Stimulated activated naive B cell treated with anti-CD40 and anti-IgM and Interleukin-4, amounts not matched to agents 10 μg/mL and 1 μg/mL and 100 μg/mL, for 72 hours (primary cell): ENCODE data around the gene NFATC2.

Experiments used
- ATAC-seq, 2 donors: fragments of 150-1000 bp; cut with Tn5 transposase; replicated peaks; 2 replicates each; pipeline ENCODE4 v1.10.0; 2021; ENCODE audit warnings: moderate library complexity in 1 of 2
- DNase-seq: peaks from one replicate; pipeline ENCODE4 v3.0.0; 2021
- H3K27ac Mint-ChIP-seq: one replicate; pipeline ENCODE4 v1.8.0; 2022; ENCODE audit warnings: mild to moderate bottlenecking, mixed read lengths
- H3K27me3 Mint-ChIP-seq, 2 donors: one replicate each; pipeline ENCODE4 v1.8.0; 2022; ENCODE audit warnings: mixed read lengths in 2 of 2
- H3K36me3 Mint-ChIP-seq, 2 donors: one replicate each; pipeline ENCODE4 v1.8.0; 2022; ENCODE audit warnings: mixed read lengths in 2 of 2, mild to moderate bottlenecking in 1 of 2
- H3K4me1 Mint-ChIP-seq, 2 donors: one replicate each; pipeline ENCODE4 v1.8.0; 2022; ENCODE audit warnings: mixed read lengths in 2 of 2, mild to moderate bottlenecking in 1 of 2
- H3K4me3 Mint-ChIP-seq, 2 donors: one replicate each; pipeline ENCODE4 v1.8.0; 2022; ENCODE audit warnings: mild to moderate bottlenecking in 2 of 2, mixed read lengths in 2 of 2, moderate library complexity in 1 of 2
- H3K9me3 Mint-ChIP-seq, 2 donors: one replicate each; pipeline ENCODE4 v1.8.0; 2022; ENCODE audit warnings: mixed read lengths in 2 of 2, mild to moderate bottlenecking in 1 of 2

NFATC2 gene

DNA sequence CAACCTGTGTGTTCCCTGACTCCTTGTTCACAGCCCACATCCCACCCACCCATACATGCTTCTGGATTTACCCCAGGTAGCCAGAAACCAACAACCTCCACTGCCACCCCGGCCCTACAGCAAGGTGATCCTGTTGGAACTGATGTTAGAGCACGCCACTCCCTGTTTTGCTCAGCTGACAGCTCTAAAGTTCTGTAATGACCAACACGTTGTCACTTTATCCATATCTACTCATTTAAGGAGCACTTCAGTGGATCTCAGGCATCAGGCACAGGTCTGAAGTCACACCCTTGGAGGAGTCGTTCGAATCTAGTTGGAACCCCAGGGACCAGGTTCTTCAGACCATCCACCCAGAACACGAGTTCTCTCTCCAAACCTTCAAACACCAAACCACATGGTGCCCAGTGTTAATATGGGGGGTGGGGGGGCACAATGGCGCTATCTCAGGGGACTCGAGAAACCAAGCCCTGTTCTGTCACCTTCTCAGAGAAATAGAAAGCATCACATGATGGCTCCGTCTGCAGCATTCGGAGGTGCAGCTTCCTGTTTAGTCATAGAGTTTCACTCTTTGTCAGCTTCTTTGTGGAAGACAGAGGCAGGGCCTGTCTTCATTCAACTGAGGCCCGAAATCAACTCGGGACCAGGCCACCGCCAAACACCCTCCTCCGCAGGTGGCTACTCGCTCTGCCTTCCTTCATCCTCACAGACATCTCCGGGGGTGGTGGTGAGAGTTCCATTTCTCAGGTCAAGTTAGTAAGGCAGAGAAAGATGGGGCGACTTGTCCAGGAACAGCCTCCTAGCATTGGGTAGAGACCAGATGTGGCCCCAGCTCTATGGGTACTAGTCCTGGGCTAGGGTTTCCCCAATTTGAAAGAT, 142.2 kb downstream of the NFATC2 start:
- DNase-seq (peak; percentile 78), ATAC-seq (peak; percentile 87)
- Mint-ChIP-seq H3K27ac (peak overlapping the region; percentile 99), H3K36me3 (peaks cover 54 to 72% of the 10 kb centered on the region in 2 donors), H3K9me3 (peaks cover 0 to 5% of the 10 kb centered on the region in 2 donors), H3K4me3 (peak overlapping the region; percentile 72 to 77), H3K27me3 (no peaks in the 10 kb centered on the region), H3K4me1 (peaks cover 60 to 73% of the 10 kb centered on the region in 2 donors)

DNA sequence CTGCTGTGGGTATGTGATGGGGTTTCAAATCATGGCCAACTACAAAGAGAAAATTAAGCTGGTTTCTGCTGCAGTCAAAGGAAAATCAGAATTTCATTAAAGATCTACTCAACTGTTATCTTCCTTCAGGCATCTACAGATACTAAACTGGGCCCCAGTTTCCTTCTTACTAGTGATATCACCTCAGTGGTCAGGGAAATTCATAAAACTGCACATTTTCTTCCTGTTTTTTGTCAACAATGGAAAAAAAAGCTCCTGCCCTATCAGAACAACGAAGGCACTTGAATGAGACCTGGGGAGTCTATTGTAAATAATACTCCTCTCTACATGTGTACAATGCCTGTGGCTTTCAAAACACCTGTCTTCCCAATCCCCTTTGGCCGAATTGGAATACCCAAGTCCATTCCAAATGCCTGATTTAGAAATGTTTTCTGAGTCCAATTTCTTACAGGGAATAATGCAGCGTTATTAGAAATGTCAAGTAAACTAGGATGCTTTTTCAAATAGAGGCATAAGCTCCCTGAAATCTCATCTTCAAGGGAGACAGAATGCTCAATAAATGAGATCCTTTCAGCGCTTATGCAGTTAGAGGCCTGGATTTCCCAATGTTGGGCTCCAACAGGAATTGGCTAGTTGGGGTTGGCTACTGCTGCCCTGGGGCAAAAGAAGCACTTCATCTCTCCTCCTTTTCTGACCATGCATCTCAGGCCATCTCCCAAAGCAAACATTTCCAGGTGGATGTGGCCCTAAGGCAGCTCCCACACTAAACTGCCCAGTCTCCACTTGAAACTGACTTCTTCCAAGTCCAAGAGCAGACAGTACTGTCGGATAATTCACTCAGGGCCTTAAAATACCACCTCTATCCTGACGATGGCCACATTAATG, 143.3 kb downstream of the NFATC2 start:
- Mint-ChIP-seq H3K4me1 (peaks cover 56 to 70% of the 10 kb centered on the region in 2 donors), H3K27ac (peak overlapping the region; percentile 99), H3K36me3 (peaks cover 51 to 72% of the 10 kb centered on the region in 2 donors), H3K4me3 (peak overlapping the region; percentile 72 to 77), H3K27me3 (no peaks in the 10 kb centered on the region), H3K9me3 (peaks cover 0 to 5% of the 10 kb centered on the region in 2 donors)
- ATAC-seq (no peak), DNase-seq (no peak)

DNA sequence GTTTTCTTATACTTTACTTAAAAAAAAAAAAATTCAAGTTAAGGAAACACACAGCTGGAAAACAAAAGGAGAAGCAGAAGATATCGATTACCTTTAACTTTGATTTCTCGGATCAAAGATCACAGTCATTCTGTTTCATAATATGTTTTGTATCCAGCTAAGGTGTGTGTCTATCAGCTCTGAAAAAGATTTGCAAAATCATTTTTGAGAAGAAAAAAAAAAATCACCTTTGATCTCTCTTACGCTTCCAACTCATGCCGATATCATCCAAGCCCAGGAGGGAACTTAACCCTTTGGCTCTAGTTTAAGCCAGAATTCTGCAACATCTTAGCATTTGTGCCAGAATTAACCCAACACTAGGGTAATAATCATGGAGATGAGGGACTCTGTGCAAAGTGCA, 144.0 kb downstream of the NFATC2 start:
- Mint-ChIP-seq H3K27ac (peak overlapping the region; percentile 11), H3K27me3 (no peaks in the 10 kb centered on the region), H3K4me1 (peaks cover 55 to 66% of the 10 kb centered on the region in 2 donors), H3K4me3 (no peak overlapping the region), H3K36me3 (peaks cover 47 to 67% of the 10 kb centered on the region in 2 donors), H3K9me3 (peaks cover 0 to 5% of the 10 kb centered on the region in 2 donors)
- ATAC-seq (no peak), DNase-seq (no peak)

DNA sequence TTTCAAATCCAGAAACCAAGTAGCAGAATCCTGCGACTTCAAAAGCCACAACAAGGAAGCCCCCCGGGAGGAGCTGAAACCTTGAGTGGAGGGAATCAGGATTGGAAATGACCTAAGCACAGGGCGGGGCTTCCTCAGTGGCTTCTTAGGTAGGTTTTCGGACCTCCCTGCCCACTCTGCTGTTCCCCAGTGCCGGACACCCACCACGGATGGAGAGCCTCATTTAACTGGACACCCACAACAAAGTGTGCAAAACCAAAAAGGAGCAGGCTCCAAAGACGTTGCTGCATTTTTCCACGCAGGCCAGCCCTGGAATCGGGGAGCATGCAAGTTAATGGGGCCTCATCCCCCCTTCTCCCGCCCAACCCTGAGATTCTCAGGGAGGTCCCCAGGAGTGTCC, 144.4 kb downstream of the NFATC2 start:
- Mint-ChIP-seq H3K9me3 (peaks cover 0 to 5% of the 10 kb centered on the region in 2 donors), H3K4me3 (no peak overlapping the region), H3K27me3 (no peaks in the 10 kb centered on the region), H3K27ac (peak overlapping the region; percentile 31), H3K4me1 (peaks cover 52 to 62% of the 10 kb centered on the region in 2 donors), H3K36me3 (peaks cover 45 to 63% of the 10 kb centered on the region in 2 donors)
- no peak for DNase-seq
- no peak for ATAC-seq

DNA sequence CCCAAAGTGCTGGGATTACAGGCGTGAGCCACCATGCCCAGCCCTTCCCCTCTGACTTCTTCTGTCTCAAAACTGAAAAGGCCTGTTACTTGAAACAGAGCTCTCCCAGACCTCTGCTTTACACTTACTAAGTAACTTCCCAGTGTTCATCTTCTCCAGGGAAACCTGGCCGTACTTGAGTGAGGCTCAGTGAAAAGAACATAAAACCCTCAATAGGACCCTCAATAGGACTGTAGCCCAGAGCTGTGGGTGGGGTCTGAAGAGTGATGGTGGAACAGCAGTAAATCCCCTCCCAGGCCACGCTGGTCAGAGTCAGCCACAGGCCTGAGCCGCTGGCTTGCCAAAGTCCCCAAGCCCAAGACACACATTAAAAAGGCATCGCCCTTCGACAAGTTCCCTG, 145.4 kb downstream of the NFATC2 start:
- Mint-ChIP-seq H3K27ac (no peak overlapping the region), H3K27me3 (no peaks in the 10 kb centered on the region), H3K36me3 (peaks cover 49 to 67% of the 10 kb centered on the region in 2 donors), H3K4me1 (peaks cover 54 to 59% of the 10 kb centered on the region in 2 donors), H3K4me3 (no peak overlapping the region), H3K9me3 (peaks cover 0 to 5% of the 10 kb centered on the region in 2 donors)
- no peak for ATAC-seq
- DNase-seq: no peak

DNA sequence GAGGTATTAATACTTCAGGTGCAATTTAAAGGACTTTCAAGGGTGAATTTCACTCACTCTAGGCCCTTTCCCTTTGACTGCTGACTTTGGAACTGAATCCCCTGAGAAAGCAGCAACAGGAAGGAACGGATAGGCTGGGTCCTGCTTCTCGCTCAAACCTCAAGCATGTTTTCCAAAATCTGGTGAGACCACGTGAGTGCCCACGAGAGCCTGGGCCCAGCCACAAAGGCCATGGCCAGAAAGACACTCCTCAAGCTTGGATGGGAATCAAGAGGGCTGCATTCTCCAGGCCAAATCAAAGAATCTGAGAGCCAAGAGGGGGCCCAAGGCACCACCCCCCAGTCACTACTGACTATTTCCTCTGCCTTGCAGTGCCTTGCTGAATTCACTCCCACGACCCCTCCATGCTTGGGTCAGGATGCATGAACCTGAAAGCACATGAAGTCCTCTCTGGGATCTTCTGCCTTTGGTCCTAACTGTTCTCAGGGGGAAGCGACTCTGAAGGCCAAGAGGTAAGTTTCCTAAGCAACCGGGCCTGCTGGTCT, 146.1 kb downstream of the NFATC2 start:
- Mint-ChIP-seq H3K36me3 (peaks cover 49 to 64% of the 10 kb centered on the region in 2 donors), H3K27ac (no peak overlapping the region), H3K4me1 (peaks cover 48 to 52% of the 10 kb centered on the region in 2 donors), H3K4me3 (no peak overlapping the region), H3K27me3 (no peaks in the 10 kb centered on the region), H3K9me3 (peaks cover 0 to 5% of the 10 kb centered on the region in 2 donors)
- no peak for DNase-seq
- no peak for ATAC-seq

DNA sequence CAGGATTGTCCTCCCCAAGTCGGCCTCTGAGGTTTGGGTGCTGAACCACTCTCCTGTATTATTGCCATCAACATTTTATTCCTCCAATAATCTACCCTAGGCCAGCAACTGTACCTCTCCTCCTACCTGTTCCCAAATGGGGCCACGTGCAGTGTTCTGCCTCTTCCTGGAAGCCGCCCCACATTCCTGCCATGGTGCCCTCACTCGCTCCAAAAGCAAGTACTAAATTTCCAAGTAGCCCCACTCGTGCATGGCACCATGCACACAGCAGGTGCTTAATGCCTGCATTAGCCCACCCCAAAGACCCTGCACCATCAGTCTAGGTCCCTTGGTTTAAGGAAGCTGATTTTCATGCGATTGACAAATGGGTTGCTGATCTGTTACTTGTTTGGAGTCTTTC, 147.8 kb downstream of the NFATC2 start:
- no peak overlapping the region for H3K4me3 Mint-ChIP-seq
- H3K27me3 Mint-ChIP-seq: no peaks in the 10 kb centered on the region
- peaks cover 32 to 34% of the 10 kb centered on the region in 2 donors for H3K4me1 Mint-ChIP-seq
- H3K27ac Mint-ChIP-seq: peak overlapping the region; percentile 51
- ATAC-seq (no peak), DNase-seq (no peak)
- peaks cover 52 to 62% of the 10 kb centered on the region in 2 donors for H3K36me3 Mint-ChIP-seq
- no peaks in the 10 kb centered on the region for H3K9me3 Mint-ChIP-seq

DNA sequence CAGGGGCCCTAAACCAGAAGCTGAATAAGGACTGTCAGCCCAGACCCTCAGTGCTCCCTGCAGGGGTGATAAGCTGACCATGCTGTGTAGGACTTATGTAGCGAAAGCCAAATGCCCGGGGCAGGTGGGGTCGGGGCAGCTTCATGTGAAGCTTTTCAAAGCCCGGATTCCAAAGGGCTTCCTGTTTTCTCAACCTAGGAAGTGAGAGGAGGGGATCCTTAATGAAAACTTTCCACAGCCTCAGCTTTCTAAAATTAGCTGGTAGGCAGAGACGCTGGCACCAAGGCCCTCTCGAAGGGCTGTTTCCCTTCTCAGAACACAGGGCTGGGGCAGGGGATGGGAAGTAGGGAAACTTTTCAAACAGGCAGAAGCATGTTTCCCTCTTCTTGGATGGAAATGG, 148.9 kb downstream of the NFATC2 start:
- Mint-ChIP-seq H3K4me3 (no peak overlapping the region), H3K27me3 (no peaks in the 10 kb centered on the region), H3K36me3 (peaks cover 45 to 63% of the 10 kb centered on the region in 2 donors), H3K9me3 (no peaks in the 10 kb centered on the region), H3K4me1 (peaks cover 25 to 29% of the 10 kb centered on the region in 2 donors), H3K27ac (peak overlapping the region; percentile 59)
- no peak for ATAC-seq
- no peak for DNase-seq

DNA sequence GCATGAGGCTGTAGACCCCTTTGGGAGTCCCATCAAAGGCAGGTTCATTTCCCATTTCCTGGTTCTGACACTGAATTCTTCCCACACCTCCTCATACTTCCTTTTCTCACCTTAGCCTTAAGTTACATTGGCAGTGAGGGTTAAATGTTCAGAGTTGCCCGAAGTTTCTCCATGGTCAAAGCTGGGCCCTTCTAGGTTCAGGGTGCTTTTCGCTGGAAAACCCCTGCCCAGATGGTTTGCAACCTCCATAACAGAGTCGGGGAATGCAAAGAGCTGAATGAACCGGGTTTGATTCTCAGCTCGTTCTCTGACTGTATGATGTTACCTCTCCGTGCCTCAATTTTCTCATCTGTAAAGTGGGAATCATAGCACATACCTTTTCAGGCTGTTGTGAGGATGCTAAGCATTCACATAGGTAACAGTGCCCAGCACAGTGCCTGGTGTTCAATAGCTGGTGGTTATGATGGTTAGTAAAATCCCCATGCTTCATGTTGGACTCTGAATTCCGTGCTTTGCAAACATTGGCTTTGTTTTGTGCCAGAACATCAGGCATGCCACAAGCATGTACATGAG, 149.8 kb downstream of the NFATC2 start:
- peak overlapping the region; percentile 28 for H3K27ac Mint-ChIP-seq
- peaks cover 39 to 57% of the 10 kb centered on the region in 2 donors for H3K36me3 Mint-ChIP-seq
- H3K4me1 Mint-ChIP-seq: peaks cover 24 to 28% of the 10 kb centered on the region in 2 donors
- peak in 1 of 2 donors; percentile 65 for ATAC-seq
- H3K9me3 Mint-ChIP-seq: no peaks in the 10 kb centered on the region
- H3K27me3 Mint-ChIP-seq: no peaks in the 10 kb centered on the region
- H3K4me3 Mint-ChIP-seq: no peak overlapping the region
- no peak for DNase-seq

DNA sequence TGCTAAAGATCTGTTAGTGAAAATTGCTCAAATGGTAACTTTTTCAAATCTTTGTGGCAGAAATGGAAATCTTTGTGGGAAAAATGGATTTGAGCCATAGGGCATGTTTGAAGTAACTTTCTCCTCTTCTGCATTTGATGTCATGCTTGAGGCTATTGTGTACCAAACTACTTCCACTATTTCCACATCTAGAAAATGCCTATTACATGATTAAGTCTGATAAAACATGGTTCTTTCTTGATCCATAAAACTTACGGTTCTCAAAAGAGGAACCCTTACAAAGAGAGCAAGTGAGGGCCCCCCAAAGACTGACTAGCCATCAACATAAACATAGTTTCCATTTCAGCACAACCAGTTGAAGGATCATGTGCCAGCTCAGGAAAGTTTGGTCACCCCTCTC, 150.6 kb downstream of the NFATC2 start:
- peaks cover 34 to 52% of the 10 kb centered on the region in 2 donors for H3K36me3 Mint-ChIP-seq
- no peak overlapping the region for H3K4me3 Mint-ChIP-seq
- peaks cover 24 to 28% of the 10 kb centered on the region in 2 donors for H3K4me1 Mint-ChIP-seq

DNA sequence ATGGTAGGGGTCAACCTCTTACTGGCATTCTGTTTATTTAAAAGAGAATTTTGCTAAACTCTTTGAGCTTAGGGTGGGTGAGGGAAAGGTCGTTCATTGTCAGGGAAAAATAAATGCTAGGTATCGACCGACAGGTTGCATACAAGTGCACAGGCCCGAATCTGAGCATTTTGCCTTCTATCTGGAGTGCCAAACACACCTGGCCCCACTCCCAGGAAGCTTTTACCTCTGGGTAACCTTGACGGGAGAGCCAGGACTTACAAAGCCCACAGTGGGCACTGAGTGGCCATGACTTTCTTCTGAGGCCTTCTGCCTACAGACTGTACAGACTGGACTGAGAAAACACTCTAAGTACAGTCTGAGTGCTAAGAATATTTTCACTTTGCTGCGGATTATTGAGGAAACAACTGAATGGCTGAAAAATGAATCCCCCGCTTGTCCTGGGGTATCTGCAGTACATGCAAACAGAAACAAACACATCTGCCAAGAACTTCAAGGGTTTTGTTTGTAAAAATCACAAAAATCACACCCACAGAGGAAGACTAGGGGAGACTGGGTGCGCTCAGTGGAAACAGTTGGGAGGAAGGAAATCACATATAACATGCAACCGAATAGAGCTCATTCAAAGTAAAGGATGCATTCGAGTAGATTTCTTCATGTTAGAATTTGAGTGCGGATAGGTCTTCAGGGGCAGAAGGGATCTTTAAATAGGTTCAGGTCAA, 152.8 kb downstream of the NFATC2 start:
- Mint-ChIP-seq H3K36me3 (peaks cover 29 to 52% of the 10 kb centered on the region in 2 donors), H3K9me3 (no peaks in the 10 kb centered on the region), H3K27me3 (no peaks in the 10 kb centered on the region), H3K27ac (no peak overlapping the region), H3K4me3 (no peak overlapping the region), H3K4me1 (peaks cover 22 to 30% of the 10 kb centered on the region in 2 donors)
- ATAC-seq (no peak), DNase-seq (no peak)

More for the DNA sequence above, 150.6 kb downstream of the NFATC2 start:
- Mint-ChIP-seq H3K27me3 (no peaks in the 10 kb centered on the region), H3K27ac (no peak overlapping the region), H3K9me3 (no peaks in the 10 kb centered on the region)
- ATAC-seq (no peak), DNase-seq (no peak)

DNA sequence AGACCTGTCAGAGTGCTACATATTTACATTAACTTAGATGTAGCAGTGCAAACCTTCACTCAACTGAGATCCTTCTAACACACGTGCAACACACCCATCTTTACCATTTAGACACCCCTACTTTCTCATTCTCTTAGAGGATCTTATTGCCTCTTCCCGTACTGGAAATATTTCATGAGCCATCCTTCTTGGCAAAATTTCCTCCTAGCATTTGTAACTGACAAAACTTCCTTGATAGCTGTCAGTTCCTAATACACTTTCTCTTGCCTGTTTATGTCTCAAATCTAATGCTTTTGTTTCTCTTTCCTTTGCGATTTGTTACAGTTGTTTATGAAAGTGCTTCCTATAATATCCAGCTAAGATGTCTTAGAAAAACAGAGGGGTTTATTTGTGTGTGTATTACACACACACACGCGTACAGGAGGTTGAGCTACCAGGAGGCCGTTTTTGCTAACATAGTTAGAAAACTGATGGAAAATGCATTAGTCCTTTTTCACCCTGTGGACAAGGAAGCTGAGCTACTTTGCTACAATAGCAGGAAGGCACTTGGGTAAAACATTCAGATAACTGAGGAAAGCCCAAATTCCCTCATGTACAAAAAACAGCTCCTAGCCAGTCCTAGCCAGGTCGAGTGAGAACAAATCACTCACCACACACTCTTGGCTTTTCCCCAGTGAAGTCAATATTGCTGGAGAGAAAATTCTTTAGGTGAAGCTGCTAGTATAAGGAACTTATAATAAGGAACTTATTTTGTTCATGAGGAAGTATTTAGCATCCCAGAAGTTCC, 153.6 kb downstream of the NFATC2 start:
- no peaks in the 10 kb centered on the region for H3K9me3 Mint-ChIP-seq
- H3K27me3 Mint-ChIP-seq: no peaks in the 10 kb centered on the region
- H3K4me3 Mint-ChIP-seq: no peak overlapping the region
- H3K27ac Mint-ChIP-seq: peak overlapping the region; percentile 66
- H3K36me3 Mint-ChIP-seq: peaks cover 26 to 49% of the 10 kb centered on the region in 2 donors
- DNase-seq: no peak
- ATAC-seq: no peak
- H3K4me1 Mint-ChIP-seq: peaks cover 14 to 25% of the 10 kb centered on the region in 2 donors

DNA sequence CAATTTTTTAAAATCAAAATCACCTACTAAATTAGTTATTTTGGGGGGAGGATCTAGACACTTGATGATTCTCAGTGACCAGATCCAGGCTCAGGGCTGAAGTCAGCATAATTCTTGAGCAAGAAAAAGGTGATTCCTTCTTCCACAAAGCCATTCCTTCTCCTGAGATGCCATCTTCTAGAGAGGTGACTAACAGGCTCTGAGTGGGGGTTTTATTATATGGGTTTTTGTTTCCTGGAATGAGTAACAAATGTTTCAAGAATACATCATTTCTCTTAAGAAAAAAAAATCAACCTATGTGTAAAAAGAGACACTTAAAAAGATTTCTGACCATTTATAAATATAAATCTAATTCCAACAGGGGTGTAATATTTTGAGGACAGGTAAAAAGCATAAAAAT, 154.3 kb downstream of the NFATC2 start:
- ATAC-seq: no peak
- no peak overlapping the region for H3K4me3 Mint-ChIP-seq
- H3K27me3 Mint-ChIP-seq: no peaks in the 10 kb centered on the region
- no peak overlapping the region for H3K27ac Mint-ChIP-seq
- no peak for DNase-seq
- no peaks in the 10 kb centered on the region for H3K9me3 Mint-ChIP-seq
- H3K36me3 Mint-ChIP-seq: peaks cover 32 to 54% of the 10 kb centered on the region in 2 donors
- peaks cover 13 to 25% of the 10 kb centered on the region in 2 donors for H3K4me1 Mint-ChIP-seq
